HUDEP-2 (cell line): ENCODE measurements around the gene UCN2.
A peak's percentile ranks its signal among the peaks of the same experiment; 100 is the strongest.

Source experiments
- DNase-seq, 76 experiments: peaks; one replicate each; lab custom pipeline; 2025; ENCODE audit not compliant: unreplicated experiment in 76 of 76; lab: John Stamatoyannopoulos, UW

Gene UCN2

GRCh38 chr3:48591886-48592518, 28.4 kb upstream of the UCN2 start:
- no peak for DNase-seq

GRCh38 chr3:48591436-48591835, 27.9 kb upstream of the UCN2 start:
- no peak for DNase-seq

GRCh38 chr3:48588230-48588629, 24.6 kb upstream of the UCN2 start:
- DNase-seq: no peak

- DNase-seq: no peak
These were observed 24.1 kb upstream of the UCN2 start for GRCh38 chr3:48587686-48588085.

GRCh38 chr3:48585411-48585810, 21.8 kb upstream of the UCN2 start:
- DNase-seq: no peak

- DNase-seq: no peak
These were observed 21.3 kb upstream of the UCN2 start for GRCh38 chr3:48584836-48585235.

GRCh38 chr3:48581621-48582481, 18.3 kb upstream of the UCN2 start:
- no peak for DNase-seq

- DNase-seq: no peak
These were observed 13.1 kb upstream of the UCN2 start for GRCh38 chr3:48576647-48577046.

GRCh38 chr3:48575366-48575765, 11.8 kb upstream of the UCN2 start:
- DNase-seq: no peak

- no peak for DNase-seq
These were observed 10.5 kb upstream of the UCN2 start for GRCh38 chr3:48573973-48574585.

- no peak for DNase-seq
These were observed 8.9 kb upstream of the UCN2 start for GRCh38 chr3:48572517-48572916.

GRCh38 chr3:48571938-48572337, 8.4 kb upstream of the UCN2 start:
- DNase-seq: no peak

- no peak for DNase-seq
These were observed 6.3 kb upstream of the UCN2 start for GRCh38 chr3:48569808-48570450.

GRCh38 chr3:48569400-48569799, 5.8 kb upstream of the UCN2 start:
- no peak for DNase-seq

GRCh38 chr3:48568476-48568875, 4.9 kb upstream of the UCN2 start:
- DNase-seq: no peak

GRCh38 chr3:48567500-48567899, 3.9 kb upstream of the UCN2 start:
- DNase-seq: no peak

- DNase-seq: peak in 2 of 76 experiments; percentile 10 to 17
These were observed 3.5 kb upstream of the UCN2 start for GRCh38 chr3:48567090-48567489.

GRCh38 chr3:48566401-48566760, 2.8 kb upstream of the UCN2 start:
- no peak for DNase-seq

GRCh38 chr3:48565591-48566400, 2.2 kb upstream of the UCN2 start:
- DNase-seq: peak in 52 of 76 experiments; percentile 4 to 73 (median 40)

- DNase-seq: no peak
These were observed 1.6 kb upstream of the UCN2 start for GRCh38 chr3:48565186-48565585.

- no peak for DNase-seq
These were observed 1.1 kb upstream of the UCN2 start for GRCh38 chr3:48564667-48565066.
